HG02763 (cell line): Measurements from ENCODE around the gene PINK1.
A peak's percentile ranks its signal among the peaks of the same experiment; 100 is the strongest.
"Not testable (repeated sequence)": the region's sequence is repeated elsewhere in the genome, so short reads cannot be mapped to it uniquely, and the experiment has no call there.

ENCODE experiments used
- ATAC-seq: cut with Tn5 transposase; IDR thresholded peaks from one replicate; pipeline ENCODE4 v1.9.1; 2021; ENCODE audit warnings: mild to moderate bottlenecking, moderate library complexity; ENCODE audit not compliant: unreplicated experiment

PINK1 gene

DNA sequence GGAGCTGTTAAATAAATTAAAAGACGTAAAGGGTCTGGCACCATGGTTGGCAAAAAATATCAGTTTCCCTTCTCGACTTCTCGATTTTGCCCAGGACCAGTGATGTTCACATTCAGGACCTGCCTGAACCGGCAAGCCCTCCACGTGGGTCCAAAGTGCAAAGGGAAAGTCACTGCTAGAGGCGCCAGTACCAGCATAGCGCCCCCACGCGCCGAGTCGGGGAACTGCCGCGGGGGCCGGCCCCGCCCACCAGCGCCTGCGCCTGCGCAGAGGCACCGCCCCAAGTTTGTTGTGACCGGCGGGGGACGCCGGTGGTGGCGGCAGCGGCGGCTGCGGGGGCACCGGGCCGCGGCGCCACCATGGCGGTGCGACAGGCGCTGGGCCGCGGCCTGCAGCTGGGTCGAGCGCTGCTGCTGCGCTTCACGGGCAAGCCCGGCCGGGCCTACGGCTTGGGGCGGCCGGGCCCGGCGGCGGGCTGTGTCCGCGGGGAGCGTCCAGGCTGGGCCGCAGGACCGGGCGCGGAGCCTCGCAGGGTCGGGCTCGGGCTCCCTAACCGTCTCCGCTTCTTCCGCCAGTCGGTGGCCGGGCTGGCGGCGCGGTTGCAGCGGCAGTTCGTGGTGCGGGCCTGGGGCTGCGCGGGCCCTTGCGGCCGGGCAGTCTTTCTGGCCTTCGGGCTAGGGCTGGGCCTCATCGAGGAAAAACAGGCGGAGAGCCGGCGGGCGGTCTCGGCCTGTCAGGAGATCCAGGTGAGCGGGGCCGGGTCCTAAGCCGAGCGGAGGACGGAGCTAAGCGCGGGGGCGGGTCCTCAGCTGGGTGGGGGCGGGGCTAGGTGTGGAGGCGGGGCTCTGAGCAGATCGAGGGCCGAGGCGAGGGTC lies at the start of gene PINK1:
Gene PINK1, plus strand, starts transcription at position 269 of the 875 bp plus-strand sequence. Its CDS starts 91 bp downstream, at position 360.
- peak; percentile 54 for ATAC-seq

DNA sequence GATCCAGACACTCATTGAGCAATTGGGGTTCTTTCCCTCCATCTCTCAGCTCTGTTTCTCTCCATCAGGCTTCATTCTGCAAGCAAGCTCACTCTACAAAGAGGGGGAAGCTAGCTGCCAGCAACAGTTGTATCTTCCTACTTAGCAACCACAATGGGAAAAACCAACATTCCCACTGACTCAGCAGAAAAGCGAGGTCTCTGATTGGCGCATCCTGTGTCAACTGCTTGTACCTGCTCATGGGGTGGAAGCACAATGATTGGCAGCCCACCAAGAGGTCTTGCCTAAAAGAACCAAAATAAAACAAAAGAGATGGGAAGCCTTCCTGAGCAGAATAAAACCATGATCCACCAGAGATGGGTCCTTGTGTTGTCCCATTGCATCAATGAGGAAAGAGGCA lies 48.4 kb upstream of the PINK1 start:
- ATAC-seq, result no peak

DNA sequence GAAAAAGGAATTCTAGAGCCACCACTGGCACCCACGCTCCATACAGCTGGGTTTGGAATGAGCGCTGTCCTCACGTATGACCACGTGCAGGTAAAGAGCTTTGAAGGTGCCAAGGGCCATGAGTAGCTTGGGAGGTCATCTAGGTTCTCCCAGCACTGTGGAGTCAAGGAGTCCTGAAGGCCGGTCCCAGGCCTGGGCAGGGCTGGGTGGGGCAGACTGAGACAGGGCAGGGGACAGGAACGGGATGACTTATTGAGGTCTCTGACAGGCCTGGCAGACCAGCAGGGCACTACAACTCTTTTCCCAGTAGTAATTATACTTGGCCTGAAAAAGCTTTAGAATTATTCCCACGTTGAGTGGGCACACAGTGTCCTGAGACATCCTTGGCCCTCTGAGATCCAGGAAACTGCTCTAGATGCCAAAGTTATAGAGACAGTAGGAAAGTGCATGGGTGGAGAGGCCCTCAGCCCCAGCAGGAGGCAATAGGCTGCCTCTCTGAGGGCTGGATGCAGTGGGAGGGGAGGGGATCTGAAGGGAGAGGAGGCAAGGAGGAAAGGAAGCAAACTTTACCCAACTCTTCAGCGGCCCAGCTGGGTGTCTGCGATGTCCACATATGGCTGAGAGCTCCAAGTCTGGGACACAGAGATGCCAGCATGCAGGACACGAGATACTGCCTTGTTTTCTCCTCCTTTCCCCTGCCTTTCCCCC lies 46.2 kb upstream of the PINK1 start:
- ATAC-seq, result no peak

DNA sequence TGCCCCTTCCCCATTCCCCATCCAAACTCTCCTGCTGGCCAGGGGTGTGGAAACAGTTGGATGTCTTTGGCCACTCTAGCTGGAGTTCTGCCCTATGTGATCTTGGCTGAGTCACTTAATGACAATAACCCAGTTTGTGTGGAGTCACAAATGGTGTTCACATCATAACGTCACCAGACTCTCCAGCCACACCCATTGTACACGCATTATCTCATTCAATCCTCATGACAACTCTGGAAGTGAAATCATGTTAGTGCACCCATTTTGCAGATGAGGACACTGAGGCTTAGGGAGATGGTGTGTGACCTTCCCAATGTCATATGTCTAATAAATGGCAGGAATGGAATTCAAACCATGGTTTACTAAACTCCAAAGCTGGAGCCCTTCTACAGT lies 45.6 kb upstream of the PINK1 start:
- no peak for ATAC-seq

DNA sequence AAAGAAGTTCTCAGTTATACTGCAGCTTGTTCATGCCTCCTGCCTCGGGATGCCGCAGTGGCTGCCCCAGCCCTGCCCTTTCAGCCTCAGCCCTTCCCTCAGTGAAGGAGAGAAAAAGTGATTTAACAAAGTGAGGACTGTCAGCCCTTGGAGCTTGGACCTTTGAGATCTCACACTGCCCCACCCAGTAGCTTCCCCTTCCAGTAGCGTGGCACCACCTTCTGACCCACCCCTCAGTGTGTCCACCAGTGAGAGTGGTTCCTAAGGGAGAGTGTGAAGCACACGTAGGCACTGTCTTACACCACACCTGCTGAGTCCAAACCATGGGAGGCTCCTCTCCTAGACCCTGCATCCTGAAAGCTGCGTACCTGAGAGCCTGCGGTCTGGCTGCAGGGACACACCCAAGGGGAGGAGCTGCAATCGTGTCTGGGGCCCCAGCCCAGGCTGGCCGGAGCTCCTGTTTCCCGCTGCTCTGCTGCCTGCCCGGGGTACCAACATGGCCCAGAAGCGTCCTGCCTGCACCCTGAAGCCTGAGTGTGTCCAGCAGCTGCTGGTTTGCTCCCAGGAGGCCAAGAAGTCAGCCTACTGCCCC lies 44.5 kb upstream of the PINK1 start, which contains the start of gene CDA:
Gene CDA, plus strand, starts transcription at position 464 of the 592 bp plus-strand sequence. Its CDS starts 33 bp downstream, at position 497.
- no peak for ATAC-seq

DNA sequence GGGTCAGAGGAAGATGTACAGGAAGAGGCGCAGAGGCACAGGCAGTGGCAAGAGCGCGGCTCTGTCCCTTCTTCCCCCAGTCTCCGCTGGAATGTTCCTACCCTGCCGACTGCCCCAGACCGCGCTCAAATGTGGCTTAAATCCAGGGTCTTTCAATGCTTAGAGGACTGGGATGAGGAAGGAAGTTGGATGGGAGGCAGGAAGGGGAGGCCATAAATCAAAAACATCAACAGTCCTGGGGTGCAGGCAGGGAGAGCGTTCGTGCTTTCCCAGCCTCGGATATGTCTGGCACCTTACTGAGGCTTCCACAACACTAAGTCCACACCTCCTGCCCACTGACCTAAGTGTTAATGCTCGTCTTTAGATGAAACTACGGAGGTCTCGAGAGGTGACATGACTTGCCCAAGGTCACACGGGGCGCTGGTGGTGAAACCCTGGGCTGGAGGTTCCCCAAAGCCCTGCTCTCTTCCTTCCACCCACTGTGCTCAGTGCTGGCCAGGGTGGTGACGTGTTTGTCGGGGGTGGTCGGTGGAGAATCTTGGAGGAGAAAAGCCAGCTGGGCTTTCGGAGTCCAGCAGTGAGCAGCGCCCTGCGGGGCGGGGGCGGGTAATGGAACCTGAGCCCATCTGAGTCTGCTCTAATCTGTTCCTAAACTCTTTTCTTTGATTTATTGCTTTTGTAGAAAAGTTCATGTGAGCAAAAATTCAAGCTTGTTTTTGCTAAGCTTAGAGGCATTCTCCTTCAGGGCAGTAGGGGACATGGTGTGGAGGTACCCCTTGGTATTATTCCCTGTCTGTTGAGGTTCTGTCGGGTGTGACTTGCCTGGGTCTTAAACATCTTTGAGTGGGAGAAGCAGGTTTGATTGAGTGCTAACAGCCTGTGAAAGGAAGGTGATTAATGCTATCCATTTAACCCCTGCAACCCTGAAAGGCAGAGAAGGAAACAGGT lies 43.7 kb upstream of the PINK1 start:
- ATAC-seq, result no peak

DNA sequence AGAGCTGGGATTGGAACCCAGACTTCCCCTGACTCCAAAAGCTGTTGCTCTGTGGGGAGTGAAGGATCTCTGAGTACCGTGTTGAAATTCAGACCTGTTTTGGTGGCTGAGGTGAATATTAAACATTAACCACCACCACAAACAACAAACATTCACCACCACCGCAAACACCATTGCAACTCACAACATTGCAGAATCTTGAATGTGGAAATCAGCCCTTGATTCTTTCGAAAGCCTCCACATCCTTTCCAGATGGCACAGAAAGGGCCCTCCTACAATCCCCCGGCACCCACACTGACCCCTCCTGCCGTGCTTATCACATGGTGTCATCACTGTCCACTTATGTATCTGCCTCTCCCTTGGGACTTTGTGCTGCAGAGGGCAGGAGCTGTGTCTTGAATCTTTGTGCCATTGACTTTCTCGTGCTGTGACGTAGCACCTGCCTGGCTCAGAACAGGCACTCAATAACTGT lies 42.9 kb upstream of the PINK1 start:
- no peak for ATAC-seq

DNA sequence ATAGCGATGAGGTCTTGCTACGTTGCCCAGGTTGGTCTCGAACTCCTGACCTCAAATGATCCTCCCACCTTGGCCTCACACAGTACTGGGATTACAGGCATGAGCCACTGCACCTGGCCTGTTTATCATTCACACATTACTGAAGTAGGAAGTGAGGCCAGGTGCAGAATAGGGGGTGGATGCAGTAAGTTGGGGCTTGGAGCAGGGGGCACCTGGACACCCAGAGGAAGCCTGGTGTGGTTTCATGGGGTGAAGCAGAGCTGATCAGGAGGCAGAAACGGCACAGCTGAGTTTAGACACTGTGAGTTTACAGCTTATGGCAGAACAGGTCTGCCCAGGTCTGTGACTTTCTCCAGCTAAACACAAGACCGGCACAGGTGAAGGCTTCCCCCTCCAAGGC lies 39.5 kb upstream of the PINK1 start:
- ATAC-seq, result no peak

DNA sequence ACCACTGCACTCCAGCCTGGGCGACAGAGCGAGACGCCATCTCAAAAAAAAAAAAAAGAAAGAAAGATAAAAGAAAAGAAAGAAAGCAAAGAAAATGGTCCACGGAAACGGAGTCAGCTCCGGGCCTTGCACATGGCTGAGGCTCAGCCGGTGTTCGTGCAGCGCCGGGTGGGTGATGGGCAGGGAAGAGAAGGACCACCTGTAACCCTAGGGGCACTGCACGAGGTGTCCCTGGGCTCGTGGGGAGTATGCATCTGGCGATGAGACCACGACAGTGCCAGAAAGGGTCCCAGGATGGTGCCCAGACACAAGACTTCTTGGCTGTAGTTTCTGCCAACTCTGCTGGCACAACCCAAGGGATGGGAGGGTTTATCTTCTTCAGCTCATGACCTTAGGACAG lies 38.5 kb upstream of the PINK1 start:
- no peak for ATAC-seq

DNA sequence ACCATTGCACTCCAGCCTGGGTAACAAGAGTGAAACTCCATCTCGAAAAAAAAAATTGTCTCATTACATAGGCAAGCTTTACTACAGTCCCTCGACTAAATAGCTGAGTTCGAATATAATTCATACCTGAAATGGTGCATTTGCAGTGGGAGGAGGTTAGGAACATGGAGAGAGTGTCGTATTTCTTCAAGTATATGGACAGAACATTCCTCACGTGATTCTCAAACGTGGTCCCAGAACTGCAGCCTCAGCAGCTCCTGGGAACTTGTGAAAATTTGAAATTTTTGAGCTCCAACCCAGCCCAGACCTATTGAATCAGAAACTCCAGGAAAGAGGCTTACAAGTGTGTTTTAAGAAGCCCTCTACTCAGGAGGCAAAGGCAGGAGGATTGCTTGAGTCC lies 37.2 kb upstream of the PINK1 start:
- no peak for ATAC-seq

DNA sequence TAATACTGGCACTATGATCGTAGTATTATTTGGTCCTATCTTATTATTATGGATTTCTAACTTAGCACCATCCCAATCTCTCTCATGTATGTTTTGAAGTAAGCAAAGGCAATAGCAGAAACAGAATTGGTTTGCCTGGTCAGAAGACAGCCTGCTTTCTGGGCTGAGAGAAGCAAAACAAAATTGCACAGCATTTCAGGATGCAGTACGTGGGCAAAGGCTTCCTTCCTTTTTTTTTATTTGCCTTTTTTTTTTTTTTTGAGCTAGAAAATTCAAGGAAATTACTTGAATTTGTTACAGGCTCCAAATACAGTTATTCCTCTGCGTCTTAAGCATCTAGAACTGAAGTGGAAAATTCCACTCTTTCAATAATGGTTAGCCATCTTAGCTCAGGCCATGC lies 35.6 kb upstream of the PINK1 start:
- no peak for ATAC-seq

DNA sequence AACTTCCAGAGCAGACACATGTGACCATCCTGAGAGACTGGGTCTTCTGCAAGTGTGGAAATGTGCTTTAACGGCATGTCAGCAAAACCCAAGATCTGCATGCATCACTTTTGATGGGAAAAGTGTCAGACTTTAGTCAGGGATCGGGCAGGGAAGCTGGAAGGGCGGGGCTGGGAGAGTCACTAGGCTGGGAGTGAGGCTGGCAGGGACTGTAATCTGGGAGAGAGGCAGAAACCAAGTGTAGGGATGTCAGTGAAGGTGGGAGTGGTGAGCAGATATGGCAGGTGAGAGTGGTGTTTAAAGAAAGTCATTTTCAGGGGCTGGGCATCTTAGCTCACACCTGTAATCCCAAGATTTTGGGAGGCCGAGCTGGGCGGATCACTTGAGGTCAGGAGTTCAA lies 33.1 kb upstream of the PINK1 start:
- no peak for ATAC-seq

DNA sequence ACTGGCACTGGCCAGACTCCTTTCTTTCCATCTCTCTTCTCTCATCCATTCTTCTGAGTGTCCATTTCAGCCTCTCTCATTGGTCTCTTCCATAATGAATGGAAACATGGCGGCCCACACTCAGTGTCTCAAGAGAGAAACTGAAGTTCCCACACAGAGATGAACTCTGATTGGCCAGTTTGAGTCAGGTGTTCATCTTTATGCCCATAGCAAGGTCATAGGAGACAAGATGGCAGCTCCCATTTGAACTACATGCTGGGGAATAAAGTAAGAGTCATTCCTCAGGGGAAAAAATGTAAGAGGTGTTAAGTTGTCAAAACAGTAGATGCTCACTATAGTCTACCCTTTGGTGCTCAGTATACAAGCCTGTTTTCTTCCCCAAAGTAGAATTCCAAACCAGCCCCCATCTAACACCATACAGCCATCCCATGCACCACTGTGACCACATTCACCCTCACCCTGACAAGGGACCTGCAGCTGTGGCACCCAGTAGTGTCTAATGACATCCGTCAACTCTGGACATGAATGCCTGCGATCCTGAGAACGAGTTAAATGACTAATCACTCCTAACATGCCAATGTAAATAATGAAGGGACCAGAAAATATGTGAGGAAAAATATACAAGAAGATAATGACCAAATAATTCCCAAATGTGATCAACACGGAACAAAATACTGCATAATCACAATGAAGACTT lies 32.0 kb upstream of the PINK1 start:
- ATAC-seq, result no peak

DNA sequence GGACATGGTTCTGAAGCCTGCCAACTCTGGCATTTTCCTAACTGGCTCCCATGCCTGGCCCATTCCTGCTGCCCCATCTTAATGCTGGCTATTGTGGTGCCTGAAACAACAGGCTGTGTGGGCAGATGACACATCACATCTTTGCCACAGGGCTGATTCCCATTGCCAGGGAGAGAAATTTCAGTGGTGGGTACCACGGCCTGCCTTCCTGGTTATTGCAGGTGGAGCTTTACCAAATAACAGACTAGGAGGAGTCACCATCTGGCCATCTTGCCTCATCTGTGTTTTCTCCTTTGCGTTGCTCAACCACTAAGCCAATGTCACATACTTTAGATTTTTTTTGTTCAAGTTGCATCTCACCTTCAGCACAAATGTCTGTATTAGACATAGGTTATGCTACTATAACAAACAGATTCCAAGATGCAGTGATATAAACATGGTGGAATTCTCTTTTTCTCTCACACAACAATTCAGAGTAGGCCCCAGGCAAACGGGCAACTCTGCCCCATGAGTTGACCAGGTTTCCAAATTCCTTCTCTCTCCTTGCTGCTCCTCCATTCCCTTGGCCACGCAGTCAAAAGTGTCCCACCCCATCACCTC lies 30.3 kb upstream of the PINK1 start:
- no peak for ATAC-seq

DNA sequence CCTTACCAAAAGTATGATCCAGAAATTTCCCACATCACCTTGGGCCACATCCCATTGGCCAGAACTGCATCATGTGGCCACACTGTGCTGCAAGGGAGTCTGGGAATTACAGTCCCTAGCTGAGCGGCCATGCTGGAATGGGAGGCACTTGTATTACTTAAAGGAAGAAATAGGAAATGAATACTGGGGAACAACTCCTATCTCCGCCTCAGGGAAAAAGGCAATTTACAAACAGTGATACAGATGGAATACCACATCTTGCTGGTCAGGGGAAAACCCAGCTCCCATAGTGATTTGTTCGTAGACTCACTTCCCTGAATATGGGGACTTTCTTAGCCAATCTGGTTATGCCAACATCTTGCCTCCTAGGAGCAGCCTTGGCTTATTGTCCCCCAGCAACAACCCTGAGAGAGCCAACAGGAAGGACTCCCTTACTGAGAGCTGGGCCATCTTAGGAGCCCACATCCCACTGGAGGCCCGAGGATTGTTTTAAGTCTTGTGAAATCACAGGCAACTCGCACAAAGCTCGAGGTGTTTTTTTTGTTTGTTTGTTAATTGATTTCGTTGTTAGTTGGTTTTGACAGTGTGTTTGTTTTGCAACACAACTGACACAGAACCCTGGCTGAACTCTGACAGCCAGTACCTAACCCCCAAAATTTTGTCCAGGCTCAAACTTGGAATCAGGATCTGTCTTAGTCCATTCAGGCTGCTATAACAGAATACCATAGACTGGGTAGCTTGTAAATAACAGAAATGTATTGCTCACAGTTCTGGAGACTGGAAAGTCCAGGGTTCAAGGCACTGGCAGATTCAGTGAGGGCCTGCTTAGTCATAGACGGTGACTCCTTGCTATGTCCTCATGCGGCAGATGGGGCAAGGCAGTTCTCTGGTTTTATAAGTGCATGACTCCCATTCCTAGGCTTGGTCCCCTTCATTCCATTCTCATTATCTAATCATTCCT lies 29.5 kb upstream of the PINK1 start:
- ATAC-seq, result no peak

DNA sequence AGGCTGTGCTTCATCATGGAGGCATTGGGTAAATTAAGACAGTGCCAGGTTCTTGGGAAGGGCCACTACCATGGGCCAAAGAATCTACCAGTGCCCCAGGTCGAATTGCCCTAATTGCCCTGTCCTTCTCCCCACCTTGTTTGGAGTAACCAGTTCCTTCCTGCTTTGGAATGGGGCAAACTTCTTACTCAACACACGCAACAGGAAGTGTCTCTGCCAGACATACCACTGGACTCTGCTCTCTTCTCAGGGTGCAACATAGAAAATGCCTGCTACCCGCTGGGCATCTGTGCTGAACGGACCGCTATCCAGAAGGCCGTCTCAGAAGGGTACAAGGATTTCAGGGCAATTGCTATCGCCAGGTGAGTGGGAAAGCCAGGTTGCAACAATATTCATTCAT lies 28.6 kb upstream of the PINK1 start:
- no peak for ATAC-seq

DNA sequence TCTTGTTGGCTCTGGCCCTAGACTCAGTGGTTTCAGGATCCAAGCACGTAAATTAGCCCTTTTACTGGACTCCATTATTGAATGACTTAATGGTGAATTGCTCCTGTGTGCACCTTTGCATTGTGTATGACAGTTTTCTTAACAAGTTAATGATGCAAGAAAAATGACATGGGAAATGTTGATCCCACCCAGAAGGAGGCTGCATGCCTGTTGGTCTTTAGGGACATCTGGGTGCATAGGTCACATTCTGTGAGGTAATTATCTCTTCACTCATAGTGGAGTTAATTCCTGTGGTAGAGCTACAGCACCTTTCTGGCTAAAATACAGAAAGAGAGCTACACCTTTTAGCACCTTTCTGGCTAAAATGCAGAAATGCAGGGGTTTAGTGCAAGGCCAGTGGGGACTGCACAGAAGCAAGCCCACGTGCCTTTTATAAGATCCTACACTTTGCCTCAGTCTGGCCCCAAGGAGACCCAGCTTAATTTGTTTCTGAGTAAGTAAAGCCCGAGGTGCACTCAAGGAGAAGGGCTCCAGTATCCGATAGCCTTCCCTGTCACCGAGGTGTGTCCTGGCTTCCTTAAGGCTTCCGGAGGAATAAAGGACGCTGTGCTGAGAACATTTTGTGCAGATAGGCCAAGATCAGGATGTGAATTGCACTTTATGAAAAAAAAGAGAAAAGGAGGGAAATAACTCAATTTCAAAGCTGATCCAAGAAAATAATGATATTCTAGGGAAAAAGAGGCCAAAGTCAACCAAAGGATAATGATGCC lies 26.3 kb upstream of the PINK1 start:
- ATAC-seq, result not testable (repeated sequence)

DNA sequence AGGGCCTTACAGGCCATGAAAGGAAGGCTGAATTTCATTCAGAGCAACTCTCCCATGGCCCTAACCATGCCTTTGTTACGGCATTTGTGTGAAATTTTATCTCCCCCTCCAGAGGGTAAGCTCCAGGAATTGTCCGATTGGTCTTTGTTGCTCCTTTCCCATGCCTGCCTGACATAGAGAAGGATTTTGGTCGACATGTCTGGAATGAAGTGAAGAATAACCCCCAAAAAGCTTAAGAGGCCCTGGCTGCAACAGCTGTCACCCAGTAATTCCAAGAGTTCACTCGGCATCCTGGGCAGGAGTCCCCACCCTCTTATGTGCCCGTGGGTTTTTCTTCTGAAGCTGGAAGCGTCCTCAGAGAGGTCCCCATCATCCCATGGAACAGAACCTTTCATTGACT lies 23.7 kb upstream of the PINK1 start:
- ATAC-seq, result no peak
